ENCODE measurements around the gene HPGD. TPM values are rescaled to one million over a fixed set of nuclear protein-coding genes. Genes with fewer than 3 reads are reported as not detected.

HPGD gene
- total RNA-seq, 1 donor from 2014 or later, result 1.3 TPM

Other genes starting within 250 kb of the HPGD start
- 27.5 TPM for gene FBXO8, start 238.8 kb downstream of the HPGD start, total RNA-seq
- gene CEP44, start 238.6 kb downstream of the HPGD start, total RNA-seq, result 9.3 TPM